ENCODE measurements around the gene HLTF.
"Not testable (repeated sequence)": the region's sequence is repeated elsewhere in the genome, so short reads cannot be mapped to it uniquely, and the experiment has no call there.

HLTF gene

GRCh38 chr3:149086232-149086988 is at the start of gene HLTF:
Gene HLTF (minus strand): TSS chr3:149086533. CDS start chr3:149086336, 197 bp downstream.
- peak within 1 kb of the TSS; percentile 73 for H3K4me3 ChIP-seq (ENCODE audit: low read depth, low read length)

- H3K4me3 ChIP-seq (ENCODE audit: low read depth, low read length): no peak overlapping the region
Measured at GRCh38 chr3:149134575-149134974, 48.2 kb upstream of the HLTF start.

- H3K4me3 ChIP-seq (ENCODE audit: low read depth, low read length): no peak overlapping the region
Measured at GRCh38 chr3:149131589-149131988, 45.3 kb upstream of the HLTF start.

- peak within 1 kb of the TSS; percentile 79 for H3K4me3 ChIP-seq (ENCODE audit: low read depth, low read length)
Measured at GRCh38 chr3:149129326-149130205, 43.2 kb upstream of the HLTF start, which contains the start of gene HPS3. Gene HPS3 (plus strand): TSS chr3:149129638. CDS start chr3:149129724, 86 bp downstream.

GRCh38 chr3:149128821-149129220 is 42.5 kb upstream of the HLTF start:
- H3K4me3 ChIP-seq (ENCODE audit: low read depth, low read length): peak overlapping the region; percentile 79

GRCh38 chr3:149122721-149123578 is 36.6 kb upstream of the HLTF start:
- no peak overlapping the region for H3K4me3 ChIP-seq (ENCODE audit: low read depth, low read length)

GRCh38 chr3:149120051-149120972 is 34.0 kb upstream of the HLTF start:
- no peak overlapping the region for H3K4me3 ChIP-seq (ENCODE audit: low read depth, low read length)

GRCh38 chr3:149119466-149119865 is 33.1 kb upstream of the HLTF start:
- no peak overlapping the region for H3K4me3 ChIP-seq (ENCODE audit: low read depth, low read length)

- H3K4me3 ChIP-seq (ENCODE audit: low read depth, low read length): no peak overlapping the region
Measured at GRCh38 chr3:149118724-149119123, 32.4 kb upstream of the HLTF start.

GRCh38 chr3:149115114-149115513 is 28.8 kb upstream of the HLTF start:
- H3K4me3 ChIP-seq (ENCODE audit: low read depth, low read length): no peak overlapping the region

GRCh38 chr3:149114458-149114857 is 28.1 kb upstream of the HLTF start:
- H3K4me3 ChIP-seq (ENCODE audit: low read depth, low read length): no peak overlapping the region

GRCh38 chr3:149104484-149104883 is 18.2 kb upstream of the HLTF start:
- H3K4me3 ChIP-seq (ENCODE audit: low read depth, low read length): no peak overlapping the region

GRCh38 chr3:149101641-149102040 is 15.3 kb upstream of the HLTF start:
- no peak overlapping the region for H3K4me3 ChIP-seq (ENCODE audit: low read depth, low read length)

GRCh38 chr3:149101154-149101553 is 14.8 kb upstream of the HLTF start:
- no peak overlapping the region for H3K4me3 ChIP-seq (ENCODE audit: low read depth, low read length)

- H3K4me3 ChIP-seq (ENCODE audit: low read depth, low read length): not testable (repeated sequence)
Measured at GRCh38 chr3:149097987-149098386, 11.7 kb upstream of the HLTF start.

- no peak overlapping the region for H3K4me3 ChIP-seq (ENCODE audit: low read depth, low read length)
Measured at GRCh38 chr3:149095487-149095886, 9.2 kb upstream of the HLTF start.

- no peak overlapping the region for H3K4me3 ChIP-seq (ENCODE audit: low read depth, low read length)
Measured at GRCh38 chr3:149091983-149092382, 5.7 kb upstream of the HLTF start.

GRCh38 chr3:149090907-149091306 is 4.6 kb upstream of the HLTF start:
- no peak overlapping the region for H3K4me3 ChIP-seq (ENCODE audit: low read depth, low read length)

GRCh38 chr3:149090461-149090860 is 4.1 kb upstream of the HLTF start:
- no peak overlapping the region for H3K4me3 ChIP-seq (ENCODE audit: low read depth, low read length)

GRCh38 chr3:149089395-149089794 is 3.1 kb upstream of the HLTF start:
- no peak overlapping the region for H3K4me3 ChIP-seq (ENCODE audit: low read depth, low read length)
